Spleen (tissue), 7 donors: ENCODE results near the gene TRIM41.
A peak's percentile ranks its signal among the peaks of the same experiment; 100 is the strongest.

Experiments
- POLR2A ChIP-seq, 3 donors: fragments of 450-650 bp; IDR thresholded peaks; one replicate each; pipeline ENCODE4 v1.5.1; 2017; ENCODE audit warnings: antibody characterized with exemption in 3 of 3, mild to moderate bottlenecking in 1 of 3
- POLR2AphosphoS5 ChIP-seq, 3 donors: sonication (generic); formaldehyde crosslinking; IDR thresholded peaks; one replicate each; pipeline ENCODE4 v1.5.1; 2017; ENCODE audit warnings: antibody characterized with exemption in 3 of 3
- TF ChIP-seq, protein P1 (sequence below), 11 experiments: fragments of 200-600 bp in 7 of 11; fragments of 450-650 bp in 4 of 11; sonication (generic) in 4 of 11; IDR thresholded peaks in 8 of 11; conservative IDR thresholded peaks in 3 of 11; 1 replicate in 7 of 11; 2 replicates in 4 of 11; pipeline versions ENCODE4 v1.4.0 to v1.8.0; 2016 to 2021; ENCODE audit warnings: antibody characterized with exemption in 11 of 11, inconsistent platforms in 4 of 11, mild to moderate bottlenecking in 1 of 11
- donor health status: DM: no; HTN: no; CAD: no; lungs with moderate emphysema.
- donor health status: DM: no; HTN: no; CAD: no.
- donor health status: DM: no; HTN: no; CAD: no.

DNA sequence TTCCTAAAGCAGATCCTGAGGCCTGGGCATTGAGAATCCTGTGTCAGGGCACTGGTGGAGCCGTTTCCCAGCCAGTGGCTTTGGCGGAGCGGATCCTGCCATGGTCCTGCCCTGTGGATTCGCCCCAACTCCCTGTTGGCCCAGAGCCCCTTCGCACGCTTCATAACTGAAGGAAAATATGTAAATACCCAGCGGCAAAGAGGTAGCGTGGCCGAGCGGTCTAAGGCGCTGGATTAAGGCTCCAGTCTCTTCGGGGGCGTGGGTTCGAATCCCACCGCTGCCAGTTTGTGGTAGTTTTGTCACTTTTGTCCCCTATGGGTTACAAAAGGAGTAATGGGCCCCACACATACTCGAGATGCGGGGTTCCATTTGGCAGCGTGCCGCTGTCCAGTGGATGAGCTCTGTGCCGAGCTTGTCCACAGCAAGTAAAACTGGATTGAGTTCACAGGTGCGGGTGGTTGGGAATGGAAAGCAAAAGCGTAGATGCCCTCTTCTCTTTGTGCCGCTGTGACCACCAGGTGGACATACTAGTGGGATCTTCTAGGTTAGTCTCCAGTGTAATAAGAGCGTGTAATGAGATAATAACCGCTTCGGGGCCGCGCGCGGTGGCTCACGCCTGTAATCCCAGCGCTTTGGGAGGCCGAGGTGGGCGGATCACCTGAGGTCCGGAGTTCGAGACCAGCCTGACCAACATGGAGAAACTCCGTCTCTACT lies 35.4 kb upstream of the TRIM41 start:
- TF ChIP-seq, protein P1, sequence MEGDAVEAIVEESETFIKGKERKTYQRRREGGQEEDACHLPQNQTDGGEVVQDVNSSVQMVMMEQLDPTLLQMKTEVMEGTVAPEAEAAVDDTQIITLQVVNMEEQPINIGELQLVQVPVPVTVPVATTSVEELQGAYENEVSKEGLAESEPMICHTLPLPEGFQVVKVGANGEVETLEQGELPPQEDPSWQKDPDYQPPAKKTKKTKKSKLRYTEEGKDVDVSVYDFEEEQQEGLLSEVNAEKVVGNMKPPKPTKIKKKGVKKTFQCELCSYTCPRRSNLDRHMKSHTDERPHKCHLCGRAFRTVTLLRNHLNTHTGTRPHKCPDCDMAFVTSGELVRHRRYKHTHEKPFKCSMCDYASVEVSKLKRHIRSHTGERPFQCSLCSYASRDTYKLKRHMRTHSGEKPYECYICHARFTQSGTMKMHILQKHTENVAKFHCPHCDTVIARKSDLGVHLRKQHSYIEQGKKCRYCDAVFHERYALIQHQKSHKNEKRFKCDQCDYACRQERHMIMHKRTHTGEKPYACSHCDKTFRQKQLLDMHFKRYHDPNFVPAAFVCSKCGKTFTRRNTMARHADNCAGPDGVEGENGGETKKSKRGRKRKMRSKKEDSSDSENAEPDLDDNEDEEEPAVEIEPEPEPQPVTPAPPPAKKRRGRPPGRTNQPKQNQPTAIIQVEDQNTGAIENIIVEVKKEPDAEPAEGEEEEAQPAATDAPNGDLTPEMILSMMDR (IDR thresholded peaks at IDR 0.05 in 8 of 11, conservative IDR thresholded peaks at IDR 0.05 in 3 of 11): peak in 4 of 11 experiments; percentile 11 to 33 (median 20)
- TF ChIP-seq POLR2AphosphoS5 (IDR thresholded peaks at IDR 0.05) (no peak), POLR2A (IDR thresholded peaks at IDR 0.05) (no peak)
